ENCODE measurements around the gene AAGAB.
A peak's percentile ranks its signal among the peaks of the same experiment; 100 is the strongest.

Gene AAGAB

DNA sequence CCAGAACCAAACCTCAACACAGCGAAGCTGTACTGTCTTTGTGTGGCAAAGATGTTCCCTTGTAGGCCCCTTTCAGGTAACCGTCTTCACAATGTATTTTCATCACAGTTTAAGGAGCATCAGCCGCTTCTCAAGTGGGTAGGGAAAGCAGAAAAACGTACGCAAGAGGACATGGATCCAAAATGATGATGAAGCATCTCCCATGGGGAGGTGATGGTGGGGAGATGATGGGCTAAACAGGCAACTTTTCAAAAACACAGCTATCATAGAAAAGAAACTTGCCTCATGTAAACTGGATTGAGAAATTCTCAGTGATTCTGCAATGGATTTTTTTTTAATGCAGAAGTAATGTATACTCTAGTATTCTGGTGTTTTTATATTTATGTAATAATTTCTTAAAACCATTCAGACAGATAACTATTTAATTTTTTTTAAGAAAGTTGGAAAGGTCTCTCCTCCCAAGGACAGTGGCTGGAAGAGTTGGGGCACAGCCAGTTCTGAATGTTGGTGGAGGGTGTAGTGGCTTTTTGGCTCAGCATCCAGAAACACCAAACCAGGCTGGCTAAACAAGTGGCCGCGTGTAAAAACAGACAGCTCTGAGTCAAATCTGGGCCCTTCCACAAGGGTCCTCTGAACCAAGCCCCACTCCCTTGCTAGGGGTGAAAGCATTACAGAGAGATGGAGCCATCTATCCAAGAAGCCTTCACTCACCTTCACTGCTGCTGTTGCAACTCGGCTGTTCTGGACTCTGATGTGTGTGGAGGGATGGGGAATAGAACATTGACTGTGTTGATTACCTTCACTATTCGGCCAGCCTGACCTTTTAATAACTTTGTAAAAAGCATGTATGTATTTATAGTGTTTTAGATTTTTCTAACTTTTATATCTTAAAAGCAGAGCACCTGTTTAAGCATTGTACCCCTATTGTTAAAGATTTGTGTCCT lies 60.0 kb downstream of the AAGAB start:
- H3K4me3 ChIP-seq (ENCODE audit: low read depth, low read length): no peak overlapping the region
- TF ChIP-seq, protein P1, sequence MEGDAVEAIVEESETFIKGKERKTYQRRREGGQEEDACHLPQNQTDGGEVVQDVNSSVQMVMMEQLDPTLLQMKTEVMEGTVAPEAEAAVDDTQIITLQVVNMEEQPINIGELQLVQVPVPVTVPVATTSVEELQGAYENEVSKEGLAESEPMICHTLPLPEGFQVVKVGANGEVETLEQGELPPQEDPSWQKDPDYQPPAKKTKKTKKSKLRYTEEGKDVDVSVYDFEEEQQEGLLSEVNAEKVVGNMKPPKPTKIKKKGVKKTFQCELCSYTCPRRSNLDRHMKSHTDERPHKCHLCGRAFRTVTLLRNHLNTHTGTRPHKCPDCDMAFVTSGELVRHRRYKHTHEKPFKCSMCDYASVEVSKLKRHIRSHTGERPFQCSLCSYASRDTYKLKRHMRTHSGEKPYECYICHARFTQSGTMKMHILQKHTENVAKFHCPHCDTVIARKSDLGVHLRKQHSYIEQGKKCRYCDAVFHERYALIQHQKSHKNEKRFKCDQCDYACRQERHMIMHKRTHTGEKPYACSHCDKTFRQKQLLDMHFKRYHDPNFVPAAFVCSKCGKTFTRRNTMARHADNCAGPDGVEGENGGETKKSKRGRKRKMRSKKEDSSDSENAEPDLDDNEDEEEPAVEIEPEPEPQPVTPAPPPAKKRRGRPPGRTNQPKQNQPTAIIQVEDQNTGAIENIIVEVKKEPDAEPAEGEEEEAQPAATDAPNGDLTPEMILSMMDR (IDR thresholded peaks at IDR 0.05; ENCODE audit: control insufficient read depth, extremely low read depth, insufficient read depth): no peak
- no peak for DNase-seq (ENCODE audit: low read depth)

DNA sequence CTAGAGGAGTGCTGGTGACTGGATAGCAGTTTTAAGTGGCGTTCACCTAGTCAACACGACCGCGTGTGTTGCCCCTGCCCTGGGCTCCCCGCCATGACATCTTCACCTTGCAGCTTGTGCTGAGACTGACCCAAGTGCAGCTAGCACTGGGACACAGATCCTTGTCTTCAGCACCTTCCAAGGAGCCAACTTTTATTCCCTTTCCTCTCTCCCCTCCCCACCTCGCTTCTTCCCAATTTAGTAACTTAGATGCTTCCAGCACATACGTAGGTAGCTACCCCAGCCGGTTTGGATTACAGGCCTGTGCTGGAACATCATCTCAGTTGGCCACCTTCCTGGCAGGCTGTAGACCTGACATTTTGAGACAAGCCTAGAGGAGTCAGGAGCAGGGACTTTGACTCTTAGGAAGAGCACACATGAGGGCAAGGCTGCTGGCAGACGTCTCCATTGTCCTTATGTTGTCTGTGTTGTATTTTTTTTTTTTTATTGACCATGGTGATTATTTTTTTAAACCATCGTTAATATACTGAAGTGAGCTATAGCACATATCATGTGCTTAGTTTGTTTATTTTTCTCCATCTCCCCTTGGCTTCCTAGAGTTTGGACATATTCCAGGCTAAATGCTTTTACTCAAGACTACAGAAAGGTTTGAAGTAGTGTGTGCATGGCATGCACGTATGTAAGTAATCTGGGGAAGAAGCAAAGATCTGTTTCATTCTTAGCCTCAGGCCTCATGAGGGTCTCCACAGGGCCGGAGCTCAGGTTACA lies 61.1 kb downstream of the AAGAB start:
- no peak overlapping the region for H3K4me3 ChIP-seq (ENCODE audit: low read depth, low read length)
- TF ChIP-seq, protein P1 (IDR thresholded peaks at IDR 0.05; ENCODE audit: control insufficient read depth, extremely low read depth, insufficient read depth): no peak
- peak; percentile 54 for DNase-seq (ENCODE audit: low read depth)

DNA sequence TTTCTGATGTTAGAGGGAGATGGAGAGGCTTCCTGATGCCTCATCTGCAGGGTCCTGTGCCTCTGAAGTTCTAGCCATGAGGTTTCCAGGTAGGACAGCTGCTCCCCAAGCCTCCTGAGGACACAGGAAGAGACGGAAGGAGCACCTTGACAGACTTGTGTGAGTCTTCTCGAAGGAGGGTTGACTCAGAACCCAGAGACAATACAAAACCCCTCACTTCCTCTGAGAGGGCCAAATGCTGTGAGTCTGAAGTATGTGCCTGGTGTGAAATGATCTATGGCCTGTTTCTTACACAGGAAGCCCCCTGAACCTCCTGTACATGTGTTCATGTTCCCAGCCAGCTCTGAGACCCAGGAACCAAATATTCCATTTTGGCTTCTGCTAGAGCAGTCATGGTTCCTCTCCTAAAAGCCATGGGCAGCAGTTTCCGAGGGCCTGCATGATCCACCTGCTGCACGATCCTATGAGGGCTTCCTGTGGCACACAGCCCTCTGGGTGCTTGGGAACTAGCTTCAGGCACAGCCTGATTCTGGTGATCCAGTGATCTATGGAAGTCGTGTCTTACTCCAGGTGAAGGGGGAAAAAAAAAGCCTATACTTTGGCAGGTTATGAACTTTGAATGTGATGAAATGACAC lies 62.2 kb downstream of the AAGAB start:
- H3K4me3 ChIP-seq (ENCODE audit: low read depth, low read length): no peak overlapping the region
- DNase-seq (ENCODE audit: low read depth): no peak
- TF ChIP-seq, protein P1 (IDR thresholded peaks at IDR 0.05; ENCODE audit: control insufficient read depth, extremely low read depth, insufficient read depth): no peak

DNA sequence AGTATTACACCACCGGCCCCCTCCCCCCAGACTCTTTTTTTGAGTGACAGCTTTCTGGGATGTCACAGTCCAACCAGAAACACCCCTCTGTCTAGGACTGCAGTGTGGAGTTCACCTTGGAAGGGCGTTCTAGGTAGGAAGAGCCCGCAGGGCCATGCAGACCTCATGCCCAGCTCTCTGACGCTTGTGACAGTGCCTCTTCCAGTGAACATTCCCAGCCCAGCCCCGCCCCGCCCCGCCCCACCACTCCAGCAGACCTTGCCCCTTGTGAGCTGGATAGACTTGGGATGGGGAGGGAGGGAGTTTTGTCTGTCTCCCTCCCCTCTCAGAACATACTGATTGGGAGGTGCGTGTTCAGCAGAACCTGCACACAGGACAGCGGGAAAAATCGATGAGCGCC lies 63.6 kb downstream of the AAGAB start:
- H3K4me3 ChIP-seq (ENCODE audit: low read depth, low read length): no peak overlapping the region
- DNase-seq (ENCODE audit: low read depth): no peak
- TF ChIP-seq, protein P1 (IDR thresholded peaks at IDR 0.05; ENCODE audit: control insufficient read depth, extremely low read depth, insufficient read depth): no peak

DNA sequence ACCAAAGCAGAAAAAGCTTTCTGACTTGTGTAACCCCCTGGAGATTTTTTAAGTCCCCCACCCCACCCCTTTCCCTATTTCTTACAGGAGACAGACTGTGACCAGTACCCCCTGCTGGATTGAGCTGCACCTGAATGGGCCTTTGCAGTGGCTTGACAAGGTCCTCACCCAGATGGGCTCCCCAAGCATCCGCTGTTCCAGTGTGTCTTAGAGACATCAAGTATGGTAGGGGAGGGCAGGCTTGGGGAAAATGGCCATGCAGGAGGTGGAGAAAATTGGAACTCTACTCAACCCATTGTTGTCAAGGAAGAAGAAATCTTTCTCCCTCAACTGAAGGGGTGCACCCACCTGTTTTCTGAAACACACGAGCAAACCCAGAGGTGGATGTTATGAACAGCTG lies 64.1 kb downstream of the AAGAB start:
- H3K4me3 ChIP-seq (ENCODE audit: low read depth, low read length): no peak overlapping the region
- TF ChIP-seq, protein P1 (IDR thresholded peaks at IDR 0.05; ENCODE audit: control insufficient read depth, extremely low read depth, insufficient read depth): no peak
- DNase-seq (ENCODE audit: low read depth): no peak

DNA sequence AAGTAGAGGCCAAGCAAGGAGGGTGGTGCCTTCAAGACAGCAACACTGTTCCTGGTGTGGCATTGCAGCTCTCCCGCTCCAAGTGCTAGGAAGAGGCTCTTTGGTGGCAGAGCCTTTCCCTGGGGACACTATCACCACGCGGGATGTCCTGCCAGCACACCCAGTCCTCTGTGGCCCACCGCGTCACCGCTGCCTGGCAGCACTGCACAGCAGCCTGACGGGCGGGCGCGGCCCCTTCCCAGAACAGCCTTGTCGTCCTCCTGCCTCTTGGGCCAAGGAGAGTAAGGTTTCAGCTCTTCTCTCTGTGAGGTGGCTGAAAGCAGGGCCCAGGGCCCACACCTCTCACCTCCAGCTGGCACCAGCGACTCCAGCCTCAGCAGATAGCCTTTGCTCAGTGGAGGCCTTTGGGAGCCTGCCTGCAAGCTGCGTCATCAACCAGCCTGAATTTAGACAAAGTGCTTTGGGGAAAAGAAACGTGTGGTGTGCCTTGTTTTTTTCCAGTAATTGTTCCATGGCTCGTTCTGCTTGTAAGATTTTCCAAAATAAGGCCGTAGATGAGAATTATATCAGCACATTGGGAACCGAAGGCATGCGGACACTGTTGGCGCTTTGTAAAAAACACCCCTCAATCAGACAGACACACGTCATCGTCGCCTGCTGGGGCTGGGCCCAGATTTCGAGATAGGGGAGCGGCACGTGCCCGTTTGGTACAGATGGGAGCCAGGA lies 65.0 kb downstream of the AAGAB start:
- no peak for DNase-seq (ENCODE audit: low read depth)
- TF ChIP-seq, protein P1 (IDR thresholded peaks at IDR 0.05; ENCODE audit: control insufficient read depth, extremely low read depth, insufficient read depth): no peak

More for the DNA sequence above, 65.0 kb downstream of the AAGAB start:
- H3K4me3 ChIP-seq (ENCODE audit: low read depth, low read length): no peak overlapping the region
